Common myeloid progenitor, CD34-positive (primary cell): ENCODE measurements around the gene SEPTIN11.

Experiments
- CTCF ChIA-PET: fragments of 350-600 bp; sonication (Branson Sonifier 250); formaldehyde crosslinking; loops from one replicate; lab custom pipeline; 2021; ENCODE audit warnings: antibody characterized with exemption; lab: Charles Lee
- POLR2A ChIA-PET: fragments of 350-600 bp; sonication (Branson Sonifier 250); formaldehyde crosslinking; loops from one replicate; lab custom pipeline; 2021; ENCODE audit warnings: antibody characterized with exemption; lab: Charles Lee
- DNase-seq, 3 donors: peaks; one replicate each; pipeline versions ENCODE4 v3.0.0 to v3.0.0-alpha.2; 2013
- H3K27ac ChIP-seq, 2 experiments: 1 replicate in 1 of 2; 2 replicates in 1 of 2; pipeline ENCODE4 v1.7.0; 2013; ENCODE audit warnings: inconsistent platforms in 2 of 2, low read length in 2 of 2, mild to moderate bottlenecking in 2 of 2, low read depth in 1 of 2, moderate library complexity in 1 of 2; ENCODE audit not compliant: severe bottlenecking in 2 of 2, insufficient read depth in 1 of 2, poor library complexity in 1 of 2
- H3K27me3 ChIP-seq, 5 experiments: replicated peaks in 2 of 5; 1 replicate in 3 of 5; 2 replicates in 2 of 5; pipeline versions ENCODE4 v1.6.1 to v1.7.0; 2013; ENCODE audit warnings: low read length in 4 of 5, mild to moderate bottlenecking in 2 of 5, moderate library complexity in 2 of 5, inconsistent platforms in 1 of 5; ENCODE audit not compliant: insufficient read depth in 5 of 5, control insufficient read depth in 4 of 5
- H3K36me3 ChIP-seq, 4 experiments: 1 replicate in 2 of 4; 2 replicates in 2 of 4; pipeline versions ENCODE4 v1.6.1 to v1.7.0; 2013; ENCODE audit warnings: low read length in 3 of 4, control low read depth in 1 of 4, mild to moderate bottlenecking in 1 of 4; ENCODE audit not compliant: control insufficient read depth in 4 of 4, insufficient read depth in 4 of 4
- H3K4me1 ChIP-seq, 4 experiments: 1 replicate in 3 of 4; 2 replicates in 1 of 4; pipeline versions ENCODE4 v1.6.1 to v1.7.1; 2013; ENCODE audit warnings: low read length in 3 of 4, mild to moderate bottlenecking in 3 of 4, control low read depth in 1 of 4, inconsistent platforms in 1 of 4, moderate library complexity in 1 of 4; ENCODE audit not compliant: control insufficient read depth in 4 of 4, insufficient read depth in 4 of 4; ENCODE audit errors: control extremely low read depth in 1 of 4
- H3K4me3 ChIP-seq, 7 experiments: 1 replicate in 4 of 7; 2 replicates in 3 of 7; pipeline versions ENCODE4 v1.5.1 to v1.7.0; 2013; ENCODE audit warnings: mild to moderate bottlenecking in 7 of 7, low read length in 6 of 7, moderate library complexity in 6 of 7, inconsistent platforms in 2 of 7, low read depth in 2 of 7, control low read depth in 1 of 7; ENCODE audit not compliant: insufficient read depth in 4 of 7, control insufficient read depth in 1 of 7; ENCODE audit errors: extremely low read depth in 1 of 7
- H3K9me3 ChIP-seq, 5 experiments: 1 replicate in 4 of 5; 2 replicates in 1 of 5; pipeline versions ENCODE4 v1.6.1 to v1.7.1; 2013; ENCODE audit warnings: low read length in 4 of 5, mild to moderate bottlenecking in 2 of 5, inconsistent platforms in 1 of 5, low read depth in 1 of 5, moderate library complexity in 1 of 5; ENCODE audit not compliant: control insufficient read depth in 4 of 5, insufficient read depth in 2 of 5; ENCODE audit errors: control extremely low read depth in 1 of 5
- WGBS: methylation state at CpG from one replicate; pipeline ENCODE4 v1.1.5; 2013; ENCODE audit not compliant: insufficient coverage; 5-methylcytosine and 5-hydroxymethylcytosine counted together

SEPTIN11 gene

DNA sequence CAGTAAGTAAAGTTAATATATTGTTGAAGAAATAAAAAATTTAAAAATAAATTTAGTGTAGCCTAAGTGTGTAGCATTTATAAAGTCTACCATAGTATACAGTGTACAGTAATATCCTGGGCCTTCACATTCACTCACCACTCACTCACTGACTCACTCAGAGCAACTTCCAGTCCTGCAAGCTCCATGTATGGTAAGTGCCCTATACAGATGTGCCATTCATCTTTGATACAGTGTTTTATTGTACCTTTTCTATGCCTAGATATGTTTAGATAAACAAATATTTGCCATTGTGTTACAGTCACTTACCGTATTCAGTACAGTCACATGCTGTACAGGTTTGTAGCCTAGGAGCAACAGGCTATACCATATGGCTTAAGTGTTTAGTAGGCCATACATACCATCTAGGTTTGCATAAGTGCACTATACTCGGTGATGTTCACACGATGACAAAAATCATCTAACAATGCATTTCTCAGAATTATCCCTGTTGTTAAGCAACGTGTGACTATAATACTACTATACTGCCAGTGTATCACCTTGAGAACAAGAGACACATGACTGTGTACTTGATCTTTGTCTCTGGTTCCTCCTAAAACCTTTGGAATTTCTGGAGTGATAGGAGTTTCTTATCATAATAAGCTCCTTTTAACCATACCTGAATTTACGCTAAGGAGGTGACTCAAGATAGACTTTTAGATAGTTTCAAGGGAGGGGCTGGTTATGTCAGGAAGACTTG lies 25.8 kb upstream of the SEPTIN11 start:
- Histone ChIP-seq H3K4me3 (no peak overlapping the region), H3K36me3 (no peaks in the 10 kb centered on the region), H3K27ac (no peak overlapping the region), H3K9me3 (no peaks in the 10 kb centered on the region), H3K27me3 (no peaks in the 10 kb centered on the region), H3K4me1 (no peaks in the 10 kb centered on the region)
- POLR2A ChIA-PET = no interaction called here
- DNase-seq = no peak
- WGBS = 100% methylated on average over 4 of the region's 5 CpGs
- CTCF ChIA-PET = no interaction called here

GRCh38 chr4:76926841-76927240 lies 22.7 kb upstream of the SEPTIN11 start:
- no peaks in the 10 kb centered on the region for H3K4me1 ChIP-seq
- ChIA-PET CTCF (no interaction called here), POLR2A (no interaction called here)
- WGBS = 96% methylated on average over 6 of the region's 6 CpGs
- no peaks in the 10 kb centered on the region for H3K36me3 ChIP-seq
- H3K27me3 ChIP-seq = no peaks in the 10 kb centered on the region
- DNase-seq = no peak
- no peaks in the 10 kb centered on the region for H3K9me3 ChIP-seq
- no peak overlapping the region for H3K4me3 ChIP-seq
- H3K27ac ChIP-seq = no peak overlapping the region

- no peaks in the 10 kb centered on the region for H3K9me3 ChIP-seq
- no peaks in the 10 kb centered on the region for H3K4me1 ChIP-seq
- H3K27me3 ChIP-seq = no peaks in the 10 kb centered on the region
- no peak overlapping the region for H3K4me3 ChIP-seq
- H3K36me3 ChIP-seq = no peaks in the 10 kb centered on the region
- DNase-seq = no peak
- no CpG with 5 or more reads among the region's 2 CpGs for WGBS
- ChIA-PET CTCF (no interaction called here), POLR2A (no interaction called here)
- H3K27ac ChIP-seq = no peak overlapping the region
These were observed 18.9 kb upstream of the SEPTIN11 start for GRCh38 chr4:76930685-76931084.

DNA sequence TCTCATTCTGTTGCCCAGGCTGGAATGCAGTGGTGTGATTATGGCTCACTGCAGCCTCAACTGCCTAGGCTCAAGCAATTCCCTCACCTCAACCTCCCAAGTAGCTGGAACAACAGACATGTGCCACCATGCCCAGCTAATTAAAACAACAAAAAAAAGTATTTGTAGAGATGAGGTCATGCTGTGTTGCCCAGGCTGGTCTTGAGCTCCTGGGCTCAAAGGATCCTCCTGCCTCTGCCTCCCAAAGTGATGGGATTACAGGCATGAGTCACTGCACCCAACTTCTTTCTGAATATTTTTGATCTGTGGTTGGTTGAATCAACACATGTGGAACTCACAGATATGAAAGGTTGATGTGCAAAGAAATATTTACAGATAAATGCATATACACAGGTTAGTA lies 18.5 kb upstream of the SEPTIN11 start:
- Histone ChIP-seq H3K27me3 (no peaks in the 10 kb centered on the region), H3K4me3 (no peak overlapping the region), H3K9me3 (no peaks in the 10 kb centered on the region), H3K27ac (no peak overlapping the region), H3K36me3 (no peaks in the 10 kb centered on the region), H3K4me1 (no peaks in the 10 kb centered on the region)
- DNase-seq = no peak
- CTCF ChIA-PET = no interaction called here
- POLR2A ChIA-PET = no interaction called here

DNA sequence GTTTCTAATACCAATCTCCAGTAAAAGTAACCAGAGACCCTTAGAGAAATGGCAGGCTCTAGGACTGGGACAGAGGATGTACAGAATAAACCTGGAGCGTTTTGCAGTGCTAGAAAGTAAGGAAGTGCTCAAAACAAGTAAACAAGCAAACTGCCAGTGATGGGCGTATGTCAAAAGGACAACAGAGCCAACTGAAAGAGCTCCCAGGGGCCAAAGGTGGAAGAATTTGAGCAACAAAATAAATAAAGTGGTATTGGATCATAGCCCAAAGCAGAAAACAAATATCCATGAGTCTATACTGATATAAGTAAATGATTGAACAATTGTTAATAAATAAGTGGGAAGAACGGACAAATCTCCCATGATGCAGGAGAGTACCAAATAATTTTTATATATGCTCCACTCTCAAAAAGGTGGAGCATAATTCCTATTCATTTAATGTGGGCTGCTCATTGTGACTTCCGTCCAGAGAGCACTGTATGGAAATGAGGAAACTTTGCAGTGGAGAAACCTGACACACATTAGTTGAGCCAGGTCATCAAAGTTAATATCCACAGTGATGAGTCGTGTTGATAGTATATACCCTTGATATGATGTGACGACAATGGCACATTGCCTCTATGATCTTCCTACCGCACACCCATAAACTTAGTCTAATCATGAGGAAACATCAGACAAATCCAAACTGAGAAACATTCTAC lies 17.8 kb upstream of the SEPTIN11 start:
- CTCF ChIA-PET = no interaction called here
- no peak overlapping the region for H3K27ac ChIP-seq
- H3K9me3 ChIP-seq = peaks cover 0 to 3% (median 0%) of the 10 kb centered on the region in 5 experiments
- no peaks in the 10 kb centered on the region for H3K36me3 ChIP-seq
- no peak overlapping the region for H3K4me3 ChIP-seq
- H3K27me3 ChIP-seq = no peaks in the 10 kb centered on the region
- POLR2A ChIA-PET = no interaction called here
- WGBS = 90% methylated on average over 2 of the region's 7 CpGs
- DNase-seq = no peak
- H3K4me1 ChIP-seq = no peaks in the 10 kb centered on the region

DNA sequence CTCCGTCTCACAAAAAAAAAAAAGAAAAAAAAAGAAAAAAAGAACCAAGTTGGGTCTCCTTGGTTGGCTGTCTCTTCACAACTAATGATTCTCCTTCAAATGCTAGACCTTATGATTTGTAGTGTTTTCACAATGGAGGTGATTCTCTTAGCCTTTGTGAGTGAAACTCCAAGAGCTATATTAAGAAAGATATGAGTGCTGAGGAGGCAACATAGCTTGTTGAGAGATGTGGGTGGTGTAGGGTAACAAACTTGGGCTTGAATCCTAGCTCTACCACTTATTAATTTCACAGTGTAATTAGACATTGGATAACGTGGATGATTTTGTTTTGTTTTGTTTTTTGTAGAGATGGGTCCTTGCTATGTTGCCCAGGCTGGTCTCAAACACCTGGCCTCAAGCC lies 10.4 kb upstream of the SEPTIN11 start:
- 71% methylated on average over 1 of the region's 2 CpGs for WGBS
- no peak for DNase-seq
- Histone ChIP-seq H3K27ac (no peak overlapping the region), H3K4me1 (no peaks in the 10 kb centered on the region), H3K36me3 (peaks cover 0 to 15% (median 3%) of the 10 kb centered on the region in 4 experiments), H3K9me3 (peaks cover 0 to 6% (median 0%) of the 10 kb centered on the region in 5 experiments), H3K27me3 (no peaks in the 10 kb centered on the region), H3K4me3 (no peak overlapping the region)
- ChIA-PET CTCF (no interaction called here), POLR2A (no interaction called here)

DNA sequence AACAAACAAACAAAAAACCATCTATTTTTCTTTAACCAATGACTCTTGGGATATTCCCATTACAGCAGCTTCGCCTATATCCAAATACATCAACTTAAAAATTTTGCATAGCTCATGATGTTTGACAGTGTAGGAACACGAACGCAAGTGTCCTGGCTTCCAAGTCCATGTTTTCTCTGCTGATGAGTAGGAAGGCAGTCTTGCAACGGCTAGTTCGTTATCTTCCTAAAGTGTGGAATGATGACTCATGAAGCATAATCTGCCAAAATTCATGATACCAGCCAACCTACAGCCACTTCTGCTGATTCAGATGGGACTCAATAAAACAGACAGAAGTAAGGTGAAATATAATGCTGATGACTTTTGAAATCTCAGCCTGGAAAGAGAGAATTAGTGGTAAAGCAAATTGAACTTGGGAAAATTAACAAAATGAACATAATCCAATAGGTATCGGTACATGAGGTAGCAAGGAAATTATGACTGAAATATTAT lies 6.4 kb upstream of the SEPTIN11 start:
- POLR2A ChIA-PET = no interaction called here
- CTCF ChIA-PET = interaction anchor here (1.1 kb wide), 1 partner anchor 21 kb away, joined by 3 read pairs; no protein-coding TSS in a partner anchor
- H3K27me3 ChIP-seq = no peaks in the 10 kb centered on the region
- no peak overlapping the region for H3K4me3 ChIP-seq
- 82% methylated on average over 4 of the region's 6 CpGs for WGBS
- H3K27ac ChIP-seq = no peak overlapping the region
- H3K4me1 ChIP-seq = peaks cover 5 to 12% (median 6%) of the 10 kb centered on the region in 4 experiments
- no peak for DNase-seq
- H3K9me3 ChIP-seq = peaks cover 0 to 3% (median 0%) of the 10 kb centered on the region in 5 experiments
- peaks cover 0 to 15% (median 6%) of the 10 kb centered on the region in 4 experiments for H3K36me3 ChIP-seq
